Measurements from ENCODE around the gene APOD.
A peak's percentile ranks its signal among the peaks of the same experiment; 100 is the strongest.
"Not testable (repeated sequence)": the region's sequence is repeated elsewhere in the genome, so short reads cannot be mapped to it uniquely, and the experiment has no call there.

Gene APOD

DNA sequence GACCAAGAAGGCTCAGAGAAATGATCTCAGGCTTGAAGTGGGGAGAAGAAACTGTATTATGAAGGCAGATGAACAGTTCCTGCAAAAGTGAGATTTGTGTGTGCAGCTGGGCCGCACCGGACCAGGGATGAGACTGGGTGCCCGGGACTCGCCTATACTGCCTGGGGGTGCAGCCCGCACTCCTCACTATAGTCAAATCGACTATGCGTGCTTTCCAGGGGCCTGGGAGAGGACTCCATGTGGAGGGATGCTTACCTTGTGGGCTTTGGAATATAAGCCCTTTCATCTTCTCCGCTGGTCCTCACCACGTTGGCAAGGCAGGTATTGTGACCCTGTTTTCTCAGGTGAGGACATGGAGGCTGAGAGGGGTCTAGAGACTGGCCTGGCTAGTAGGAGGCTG lies 32.9 kb upstream of the APOD start:
- Histone ChIP-seq H3K27me3 (replicated peaks; ENCODE audit: insufficient read depth, low read length) (no peaks in the 10 kb centered on the region), H3K9me2 (replicated peaks; ENCODE audit: insufficient read depth, low read length) (no peaks in the 10 kb centered on the region), H3K4me2 (ENCODE audit: low read depth, low read length) (no peak overlapping the region), H3K79me2 (ENCODE audit: low read length) (no peaks in the 10 kb centered on the region), H2AFZ (ENCODE audit: low read length) (no peak overlapping the region), H3K4me3 (ENCODE audit: low read length) (no peak overlapping the region), H3F3A (ENCODE audit: insufficient read depth, low read length) (no peaks in the 10 kb centered on the region), H3K9me3 (replicated peaks; ENCODE audit: insufficient read depth, low read length) (no peaks in the 10 kb centered on the region), H4K20me1 (ENCODE audit: insufficient read depth, low read length) (no peaks in the 10 kb centered on the region), H3K4me1 (ENCODE audit: low read length) (peaks cover 3% of the 10 kb centered on the region), H3K9ac (ENCODE audit: low read length) (no peak overlapping the region), H3K36me3 (replicated peaks; ENCODE audit: insufficient read depth, low read length) (no peaks in the 10 kb centered on the region), H3K27ac (ENCODE audit: low read length) (no peak overlapping the region)
- no peak for DNase-seq
- TF ChIP-seq EZH2 (optimal IDR thresholded peaks at IDR 0.05; ENCODE audit: low read depth, low read length) (no peak), EZH2phosphoT487 (IDR thresholded peaks at IDR 0.05; ENCODE audit: low read length) (no peak)
- TF ChIP-seq, protein P1, sequence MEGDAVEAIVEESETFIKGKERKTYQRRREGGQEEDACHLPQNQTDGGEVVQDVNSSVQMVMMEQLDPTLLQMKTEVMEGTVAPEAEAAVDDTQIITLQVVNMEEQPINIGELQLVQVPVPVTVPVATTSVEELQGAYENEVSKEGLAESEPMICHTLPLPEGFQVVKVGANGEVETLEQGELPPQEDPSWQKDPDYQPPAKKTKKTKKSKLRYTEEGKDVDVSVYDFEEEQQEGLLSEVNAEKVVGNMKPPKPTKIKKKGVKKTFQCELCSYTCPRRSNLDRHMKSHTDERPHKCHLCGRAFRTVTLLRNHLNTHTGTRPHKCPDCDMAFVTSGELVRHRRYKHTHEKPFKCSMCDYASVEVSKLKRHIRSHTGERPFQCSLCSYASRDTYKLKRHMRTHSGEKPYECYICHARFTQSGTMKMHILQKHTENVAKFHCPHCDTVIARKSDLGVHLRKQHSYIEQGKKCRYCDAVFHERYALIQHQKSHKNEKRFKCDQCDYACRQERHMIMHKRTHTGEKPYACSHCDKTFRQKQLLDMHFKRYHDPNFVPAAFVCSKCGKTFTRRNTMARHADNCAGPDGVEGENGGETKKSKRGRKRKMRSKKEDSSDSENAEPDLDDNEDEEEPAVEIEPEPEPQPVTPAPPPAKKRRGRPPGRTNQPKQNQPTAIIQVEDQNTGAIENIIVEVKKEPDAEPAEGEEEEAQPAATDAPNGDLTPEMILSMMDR (IDR thresholded peaks at IDR 0.05; ENCODE audit: low read length): no peak

DNA sequence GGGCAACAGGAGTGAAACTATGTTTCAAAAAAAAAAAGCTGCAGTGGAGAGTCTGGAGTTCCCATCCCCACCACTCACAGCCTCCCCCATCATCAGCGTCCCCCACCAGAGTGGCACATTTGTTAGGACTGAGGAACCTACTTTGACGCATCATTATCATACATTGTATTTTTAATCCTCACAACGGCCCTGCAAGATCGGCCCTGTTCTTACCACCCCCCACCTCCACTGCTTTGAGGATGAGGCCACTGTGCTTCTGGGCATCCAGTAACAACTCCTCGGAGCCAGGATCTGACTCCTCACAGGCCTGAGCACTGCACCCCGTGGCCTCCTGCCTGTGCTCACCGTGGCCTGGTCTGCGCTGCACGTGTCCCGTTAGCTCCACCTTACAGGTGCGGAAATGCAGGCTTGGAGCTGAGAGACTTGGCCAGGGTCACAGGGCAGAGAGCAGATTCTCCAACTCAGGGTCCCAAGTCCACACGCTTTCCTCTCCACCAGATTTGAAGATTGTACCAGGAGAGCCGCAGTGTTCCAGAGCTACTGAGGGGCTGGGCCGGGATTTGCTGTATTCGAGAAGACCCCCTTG lies 32.3 kb upstream of the APOD start:
- H3K9ac ChIP-seq (ENCODE audit: low read length); DNase-seq; H3K27ac ChIP-seq (ENCODE audit: low read length); H3F3A ChIP-seq (ENCODE audit: insufficient read depth, low read length); H3K9me3 ChIP-seq (replicated peaks; ENCODE audit: insufficient read depth, low read length); H3K79me2 ChIP-seq (ENCODE audit: low read length); H3K4me3 ChIP-seq (ENCODE audit: low read length); H2AFZ ChIP-seq (ENCODE audit: low read length); H3K9me2 ChIP-seq (replicated peaks; ENCODE audit: insufficient read depth, low read length); H3K27me3 ChIP-seq (replicated peaks; ENCODE audit: insufficient read depth, low read length); H3K4me1 ChIP-seq (ENCODE audit: low read length); H3K4me2 ChIP-seq (ENCODE audit: low read depth, low read length); H3K36me3 ChIP-seq (replicated peaks; ENCODE audit: insufficient read depth, low read length); H4K20me1 ChIP-seq (ENCODE audit: insufficient read depth, low read length): not testable (repeated sequence)

DNA sequence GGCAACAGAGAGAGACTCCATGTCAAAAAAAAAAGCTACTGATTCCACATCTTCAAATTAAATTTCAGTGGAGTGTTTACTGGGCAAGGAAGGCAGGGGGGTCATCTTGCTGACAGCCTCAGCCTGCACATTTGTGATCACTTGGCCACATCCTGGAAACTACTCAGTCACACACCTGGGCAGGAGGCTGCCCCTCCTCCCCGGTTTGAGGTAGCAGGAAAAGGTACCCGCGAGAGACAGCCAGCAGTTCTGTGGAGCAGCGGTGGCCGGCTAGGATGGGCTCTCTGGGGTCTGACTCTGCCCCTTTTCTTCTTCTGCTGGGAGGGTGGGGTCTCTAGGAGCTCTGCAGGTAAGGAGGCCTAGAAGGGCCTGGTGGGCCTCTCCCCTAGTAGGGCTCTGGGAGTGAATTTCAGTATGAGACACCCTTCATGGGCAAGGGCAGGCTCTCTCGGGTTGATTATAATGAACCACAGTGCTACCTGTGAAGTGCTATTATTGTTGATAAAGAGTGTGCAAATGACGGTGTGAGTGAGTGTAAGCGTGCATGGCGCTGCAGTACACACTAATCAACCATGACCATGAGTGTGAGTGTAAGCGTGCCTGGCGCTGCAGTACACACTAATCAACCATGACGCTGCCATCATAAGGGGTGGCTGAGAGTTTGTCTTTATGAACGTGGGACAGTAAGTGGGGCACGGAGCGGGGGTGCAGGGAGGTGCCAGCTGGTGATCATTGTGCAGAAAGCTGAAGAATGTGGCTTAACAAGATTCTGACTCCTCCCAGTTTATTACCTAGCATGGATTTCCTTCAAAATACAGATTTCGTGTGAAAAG lies 31.1 kb upstream of the APOD start:
- not testable (repeated sequence) for H3K4me1 ChIP-seq (ENCODE audit: low read length); H3K9ac ChIP-seq (ENCODE audit: low read length); H3K79me2 ChIP-seq (ENCODE audit: low read length); H3K27ac ChIP-seq (ENCODE audit: low read length); H2AFZ ChIP-seq (ENCODE audit: low read length); H3K36me3 ChIP-seq (replicated peaks; ENCODE audit: insufficient read depth, low read length); H3K4me2 ChIP-seq (ENCODE audit: low read depth, low read length); H3F3A ChIP-seq (ENCODE audit: insufficient read depth, low read length); H3K9me2 ChIP-seq (replicated peaks; ENCODE audit: insufficient read depth, low read length); H3K27me3 ChIP-seq (replicated peaks; ENCODE audit: insufficient read depth, low read length); H4K20me1 ChIP-seq (ENCODE audit: insufficient read depth, low read length); H3K9me3 ChIP-seq (replicated peaks; ENCODE audit: insufficient read depth, low read length); H3K4me3 ChIP-seq (ENCODE audit: low read length)
- peak; percentile 10 for DNase-seq

DNA sequence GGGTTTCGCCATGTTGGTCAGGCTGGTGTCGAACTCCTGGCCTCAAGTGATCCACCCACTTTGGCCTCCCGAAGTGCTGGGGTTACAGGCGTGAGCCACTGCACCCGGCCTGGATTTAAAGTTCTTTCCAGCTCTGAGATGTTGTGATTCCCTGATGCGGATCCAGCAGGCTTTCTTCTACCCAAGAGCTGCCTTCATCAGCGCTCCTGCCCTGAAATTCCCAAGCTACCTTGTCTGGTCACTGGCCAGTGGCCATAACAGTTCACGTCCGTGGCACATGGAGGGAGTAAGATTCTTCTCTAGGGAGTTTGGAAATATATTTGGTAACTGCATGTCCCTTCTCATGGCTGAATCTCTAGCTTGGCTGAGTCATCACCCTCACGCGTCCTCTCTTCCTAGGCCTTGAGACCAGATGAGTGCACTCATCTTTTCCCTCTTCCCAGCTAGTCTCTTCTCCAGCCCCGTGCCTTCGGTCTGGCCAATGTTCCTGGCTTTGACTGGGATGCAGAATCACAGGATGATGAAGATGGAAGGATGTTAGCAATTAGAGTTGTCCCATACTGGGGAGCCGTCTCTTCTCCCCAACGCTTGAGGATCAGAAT lies 29.8 kb upstream of the APOD start:
- Histone ChIP-seq H3K4me1 (ENCODE audit: low read length) (no peaks in the 10 kb centered on the region), H3K79me2 (ENCODE audit: low read length) (no peaks in the 10 kb centered on the region)

More for the DNA sequence above, 29.8 kb upstream of the APOD start:
- H3K9me2 ChIP-seq (replicated peaks; ENCODE audit: insufficient read depth, low read length): no peaks in the 10 kb centered on the region
- no peaks in the 10 kb centered on the region for H3K9me3 ChIP-seq (replicated peaks; ENCODE audit: insufficient read depth, low read length)
- H2AFZ ChIP-seq (ENCODE audit: low read length): no peak overlapping the region
- DNase-seq: no peak
- no peak overlapping the region for H3K4me2 ChIP-seq (ENCODE audit: low read depth, low read length)
- H3K36me3 ChIP-seq (replicated peaks; ENCODE audit: insufficient read depth, low read length): no peaks in the 10 kb centered on the region
- H3K27me3 ChIP-seq (replicated peaks; ENCODE audit: insufficient read depth, low read length): no peaks in the 10 kb centered on the region
- H3F3A ChIP-seq (ENCODE audit: insufficient read depth, low read length): no peaks in the 10 kb centered on the region
- no peak overlapping the region for H3K9ac ChIP-seq (ENCODE audit: low read length)
- TF ChIP-seq EZH2phosphoT487 (IDR thresholded peaks at IDR 0.05; ENCODE audit: low read length) (no peak), EZH2 (optimal IDR thresholded peaks at IDR 0.05; ENCODE audit: low read depth, low read length) (no peak)
- TF ChIP-seq, protein P1 (IDR thresholded peaks at IDR 0.05; ENCODE audit: low read length): no peak
- H3K4me3 ChIP-seq (ENCODE audit: low read length): no peak overlapping the region
- H3K27ac ChIP-seq (ENCODE audit: low read length): no peak overlapping the region
- H4K20me1 ChIP-seq (ENCODE audit: insufficient read depth, low read length): no peaks in the 10 kb centered on the region

Data from MM.1S (cell line).